GM19463 (cell line): ENCODE measurements around the gene CPSF3.
"Not testable (repeated sequence)": the region's sequence is repeated elsewhere in the genome, so short reads cannot be mapped to it uniquely, and the experiment has no call there.

Experiments
- ATAC-seq: cut with Tn5 transposase; IDR thresholded peaks from one replicate; pipeline ENCODE4 v1.9.1; 2021; ENCODE audit warnings: mild to moderate bottlenecking, moderate library complexity; ENCODE audit not compliant: unreplicated experiment

CPSF3 gene

DNA sequence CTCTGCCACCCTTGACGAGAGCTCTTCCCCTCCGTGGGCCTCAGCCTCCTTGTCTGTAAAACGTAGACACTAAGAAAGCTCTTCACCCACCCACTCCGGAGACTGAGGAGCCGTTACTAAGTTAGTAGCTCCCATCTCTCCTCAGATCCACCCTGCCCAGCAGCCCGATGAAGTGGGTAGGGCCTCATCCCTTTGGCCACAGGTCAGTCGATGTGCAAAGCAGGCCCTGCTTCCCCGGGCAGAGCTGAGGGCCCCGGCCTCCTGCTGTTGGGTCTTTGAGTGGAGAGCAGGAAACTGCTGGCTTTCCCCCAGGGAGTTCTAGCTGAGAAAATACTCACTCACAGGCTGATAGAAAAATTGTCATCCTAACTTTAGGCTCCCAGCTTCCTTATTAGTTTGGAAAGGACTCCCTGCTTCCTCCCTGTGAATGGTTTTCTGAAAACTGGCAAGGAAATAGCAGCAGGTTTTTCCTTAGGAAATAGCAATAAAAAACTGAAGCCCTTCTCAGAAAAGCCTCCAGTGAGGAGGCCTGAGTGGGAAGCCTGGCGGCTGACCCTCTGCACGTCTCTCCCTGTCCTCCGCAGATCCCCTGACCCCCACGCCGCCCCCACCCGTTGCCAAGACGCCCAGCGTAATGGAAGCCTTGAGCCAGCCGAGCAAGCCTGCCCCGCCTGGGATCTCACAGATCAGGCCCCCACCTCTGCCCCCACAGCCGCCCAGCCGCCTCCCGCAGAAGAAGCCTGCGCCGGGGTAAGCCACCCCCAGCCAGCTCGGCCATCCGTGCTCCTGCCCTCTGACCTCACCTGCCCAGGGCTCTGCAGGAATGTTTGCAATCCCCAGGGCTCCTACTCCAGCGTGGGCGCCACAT is 30.3 kb upstream of the CPSF3 start:
- ATAC-seq: no peak

DNA sequence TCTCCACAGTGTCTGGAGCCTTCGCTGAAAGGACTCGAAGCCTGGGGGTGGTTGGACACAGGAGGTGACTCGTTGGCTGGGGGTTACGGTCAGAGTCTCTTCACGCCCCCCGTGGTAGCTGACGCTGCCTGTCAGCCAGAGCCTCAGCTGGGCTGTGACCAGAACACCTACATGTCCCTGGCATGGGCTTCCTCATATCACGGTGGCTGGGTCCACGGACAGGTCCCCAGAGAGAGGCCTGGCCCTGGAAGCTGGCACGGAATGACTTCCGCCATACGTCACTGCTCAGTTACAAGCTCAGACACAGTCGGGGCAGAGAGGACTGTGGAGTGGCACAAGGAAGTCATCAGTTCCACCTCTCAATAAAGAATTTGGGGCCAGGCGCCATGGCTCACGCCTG is 28.6 kb upstream of the CPSF3 start:
- ATAC-seq: no peak

DNA sequence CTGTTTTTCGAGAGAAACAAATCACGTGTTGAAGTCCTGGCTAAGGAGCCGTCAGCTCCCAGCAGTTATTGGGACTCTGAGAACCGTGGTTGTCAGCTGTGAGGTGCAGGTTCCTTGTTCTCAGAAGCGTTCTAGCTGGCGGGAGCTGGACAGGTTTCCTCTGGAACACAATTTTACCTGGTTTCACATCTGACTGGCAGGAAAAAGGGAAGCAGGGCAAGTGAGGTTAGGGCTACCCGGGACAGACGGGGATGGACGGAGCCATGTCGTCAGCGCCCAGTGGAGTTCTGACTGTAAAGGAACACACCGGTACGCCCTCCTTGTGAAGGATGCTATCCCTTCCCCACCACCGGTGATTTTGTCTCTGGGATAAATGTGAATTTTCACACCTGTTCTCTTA is 26.3 kb upstream of the CPSF3 start:
- ATAC-seq: no peak

DNA sequence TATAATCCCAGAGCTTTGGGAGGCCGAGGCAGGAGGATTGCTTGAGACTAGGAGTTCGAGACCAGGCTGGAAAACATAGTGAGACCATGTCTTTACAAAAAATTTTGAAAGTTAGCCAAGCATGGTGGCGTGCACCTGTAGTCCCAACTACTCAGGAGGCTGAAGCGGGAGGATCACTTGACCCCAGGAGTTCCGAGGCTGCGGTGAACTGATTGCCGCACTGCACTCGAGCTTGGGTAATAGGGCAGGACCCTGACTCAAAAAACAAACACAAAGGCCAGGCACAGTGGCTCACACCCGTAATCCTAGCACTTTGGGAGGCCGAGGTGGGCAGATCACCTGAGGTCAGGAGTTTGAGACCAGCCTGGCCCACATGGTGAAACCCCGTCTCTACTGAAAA is 25.2 kb upstream of the CPSF3 start:
- not testable (repeated sequence) for ATAC-seq

DNA sequence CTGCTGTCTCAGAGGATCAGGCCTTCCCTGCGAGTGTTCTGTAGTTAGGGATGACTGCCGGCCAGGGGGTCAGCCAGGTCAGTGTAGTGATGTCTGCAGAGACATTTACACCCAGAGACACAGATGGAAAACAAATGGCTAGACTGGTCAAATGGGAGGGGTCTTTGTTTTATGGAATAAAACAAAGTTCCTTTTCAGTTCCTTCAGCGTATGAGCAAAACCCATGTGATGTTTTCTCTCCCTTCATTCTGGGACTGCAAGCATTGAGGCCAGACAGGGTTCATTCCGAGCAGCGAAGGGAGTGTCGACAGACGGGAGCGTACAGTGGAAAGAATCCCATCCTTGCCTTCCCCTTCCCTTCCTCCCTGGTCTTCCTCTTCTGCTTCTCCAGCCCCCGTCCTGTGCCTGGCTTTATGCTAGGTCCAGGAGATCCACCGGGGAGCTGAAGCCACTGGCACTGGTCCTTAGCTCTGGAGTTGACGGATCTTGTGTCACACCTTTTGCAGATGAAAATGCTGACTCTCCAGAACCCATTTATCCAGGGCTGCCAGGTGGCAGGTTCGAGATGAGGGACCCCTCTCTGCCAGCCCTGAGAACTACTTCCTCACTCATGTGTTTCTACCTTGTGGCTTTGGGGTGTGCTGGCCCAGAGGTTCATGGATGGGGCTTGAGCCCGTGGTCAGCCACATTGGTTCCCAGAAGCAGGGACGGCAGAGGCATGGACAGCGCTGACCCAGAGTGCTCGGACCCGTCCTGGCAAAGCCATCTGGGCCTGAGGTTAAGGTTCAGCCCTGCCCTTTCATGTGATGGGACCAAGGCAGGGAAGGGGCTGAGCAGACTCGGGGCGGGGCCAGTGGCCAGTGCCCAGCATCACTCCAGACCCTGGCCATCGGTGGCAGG is 24.3 kb upstream of the CPSF3 start:
- ATAC-seq: no peak

DNA sequence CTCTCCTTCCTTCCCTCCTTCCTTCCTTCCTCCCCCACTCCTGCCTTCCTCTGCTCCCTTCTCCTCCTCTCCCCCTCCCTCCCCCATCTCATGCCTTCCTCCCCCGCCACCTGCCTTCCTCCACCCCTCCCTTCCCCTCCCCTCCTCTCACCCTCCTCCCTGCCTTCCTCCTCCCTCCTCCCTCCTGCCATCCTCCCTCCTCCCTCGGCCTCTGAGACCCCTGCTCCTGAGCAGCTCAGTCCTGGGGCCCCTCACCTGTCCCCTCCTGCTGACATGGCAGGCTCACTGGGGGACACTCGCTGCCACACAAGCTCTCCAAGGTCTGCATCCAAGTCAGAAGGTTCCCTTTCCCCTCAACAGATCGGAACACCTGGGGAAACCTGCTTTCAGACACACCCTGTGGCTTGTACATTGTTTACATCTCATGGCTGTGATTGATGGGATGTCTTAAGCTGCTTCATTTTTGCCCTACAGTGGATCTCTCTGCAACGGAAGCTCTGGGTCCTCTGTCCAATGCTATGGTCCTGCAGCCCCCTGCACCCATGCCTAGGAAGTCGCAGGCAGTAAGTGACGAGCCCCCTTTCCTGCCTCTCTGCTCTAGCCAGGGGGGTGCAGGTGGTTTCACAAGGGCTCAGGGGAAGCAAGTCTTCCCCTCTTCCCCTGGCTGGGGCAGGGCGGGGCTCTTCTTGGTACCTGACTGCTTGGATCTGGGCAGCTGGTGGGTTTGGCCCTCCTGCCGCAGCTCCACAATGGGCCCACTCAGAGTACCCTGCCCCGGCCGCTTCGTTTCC is 23.0 kb upstream of the CPSF3 start:
- ATAC-seq: no peak

DNA sequence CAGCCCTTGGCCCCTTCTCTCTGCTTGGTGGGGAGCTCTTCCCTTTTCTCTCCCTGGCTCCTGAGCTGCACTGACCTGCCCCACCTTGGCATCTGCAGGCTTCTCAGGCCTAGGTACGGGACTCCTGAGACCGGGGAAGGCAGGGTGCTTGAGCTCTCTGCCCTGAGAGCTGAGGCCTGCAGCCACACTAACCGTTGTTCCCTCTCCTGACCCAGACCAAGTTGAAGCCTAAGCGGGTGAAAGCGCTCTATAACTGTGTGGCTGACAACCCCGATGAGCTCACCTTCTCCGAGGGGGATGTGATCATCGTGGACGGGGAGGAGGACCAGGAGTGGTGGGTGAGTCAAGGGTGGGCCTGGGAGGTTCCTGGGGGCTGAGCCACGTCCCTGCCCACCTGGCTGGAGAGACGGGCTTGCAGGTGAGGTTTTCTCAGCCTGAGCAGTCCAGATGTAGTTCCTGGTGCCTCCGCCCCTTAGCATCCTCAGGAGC is 22.4 kb upstream of the CPSF3 start:
- ATAC-seq: no peak

DNA sequence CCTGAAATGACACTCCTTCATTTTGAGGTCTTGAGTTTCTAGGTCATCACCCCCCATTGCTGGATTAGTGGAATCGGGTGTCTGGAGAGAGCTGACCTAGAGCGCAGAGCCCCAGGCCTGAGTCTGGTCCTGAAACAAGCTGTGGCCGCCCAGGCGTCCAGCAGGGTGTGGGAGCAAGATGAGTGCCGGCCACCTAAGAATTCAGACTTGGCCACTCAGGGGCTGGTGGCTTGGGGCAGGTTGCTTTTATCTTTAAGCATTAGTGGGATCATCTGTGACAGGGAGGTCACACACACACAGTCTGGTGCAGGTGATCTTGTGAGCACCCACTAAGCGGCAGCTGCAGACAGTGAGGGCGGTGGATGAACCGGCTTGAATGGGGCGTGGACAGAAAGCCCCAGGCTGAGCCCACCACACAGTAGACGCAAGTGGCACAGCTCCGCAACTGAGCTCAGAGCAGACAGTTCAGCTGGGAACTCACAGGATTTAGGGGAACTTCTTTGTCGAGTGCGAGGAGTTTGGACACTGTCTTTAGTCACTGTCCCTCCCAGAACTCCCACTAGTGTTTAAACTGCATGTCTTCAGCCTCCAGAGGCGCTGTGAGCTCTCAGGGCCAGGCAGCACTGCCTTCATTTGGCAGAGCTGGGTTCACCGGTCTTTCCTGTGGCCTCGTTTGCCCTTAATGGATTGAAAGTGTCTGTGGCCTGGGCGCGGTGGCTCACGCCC is 21.6 kb upstream of the CPSF3 start:
- ATAC-seq: no peak

DNA sequence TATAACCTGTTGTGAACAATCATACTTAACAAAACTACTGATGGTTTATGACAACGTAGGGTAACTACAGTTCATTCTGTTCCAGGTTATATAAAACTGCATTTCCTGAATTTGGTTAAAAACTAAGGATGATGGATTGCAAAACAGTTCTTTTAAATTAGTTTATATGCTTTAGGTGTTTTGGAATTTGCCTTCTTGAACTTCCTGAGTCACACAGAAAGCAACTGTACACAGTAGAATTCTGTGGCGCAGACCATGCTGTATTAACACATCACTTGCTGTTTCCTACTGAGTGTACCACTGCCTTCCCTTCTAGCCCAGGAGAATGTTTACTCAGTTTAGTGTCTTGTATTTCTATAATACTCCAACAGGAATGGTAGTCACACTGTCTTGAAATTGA is 19.5 kb upstream of the CPSF3 start:
- no peak for ATAC-seq

DNA sequence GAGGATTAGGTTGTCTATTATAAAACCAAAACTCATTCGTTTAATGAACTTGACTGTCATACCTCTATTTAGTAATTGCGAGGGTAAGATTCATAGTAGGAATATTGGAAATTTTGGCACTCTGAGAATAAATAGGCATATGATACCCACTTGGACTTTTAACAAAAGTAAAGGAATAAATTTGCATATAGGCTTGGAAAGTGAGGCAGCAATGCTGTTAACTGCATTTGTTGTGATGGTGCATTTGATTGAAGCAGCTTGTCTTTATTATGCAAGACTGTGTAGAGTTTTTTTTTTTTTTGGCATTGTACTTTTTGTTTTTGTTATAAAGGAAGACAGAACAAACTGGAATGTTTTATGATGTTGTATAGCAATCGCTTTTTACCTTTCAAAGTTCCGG is 19.0 kb upstream of the CPSF3 start:
- ATAC-seq: no peak

DNA sequence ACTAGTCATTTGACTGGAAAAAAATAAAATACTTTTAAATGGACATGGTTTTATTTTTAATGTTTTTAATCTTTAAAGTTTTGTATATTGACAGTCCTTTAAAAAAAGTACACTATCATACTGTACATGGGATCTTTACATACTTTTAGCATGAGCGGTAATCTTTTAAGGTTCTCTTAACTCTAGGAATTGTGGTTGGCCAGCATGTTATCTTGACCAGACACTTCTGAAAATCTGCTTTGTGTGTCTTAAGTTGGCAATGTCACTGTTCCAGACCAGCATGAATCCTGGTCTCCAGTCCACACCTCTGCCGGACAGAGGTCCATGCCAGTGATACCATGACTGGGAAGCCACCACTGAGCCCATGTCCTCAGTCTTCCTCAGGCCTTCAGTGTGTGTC is 17.8 kb upstream of the CPSF3 start:
- no peak for ATAC-seq

DNA sequence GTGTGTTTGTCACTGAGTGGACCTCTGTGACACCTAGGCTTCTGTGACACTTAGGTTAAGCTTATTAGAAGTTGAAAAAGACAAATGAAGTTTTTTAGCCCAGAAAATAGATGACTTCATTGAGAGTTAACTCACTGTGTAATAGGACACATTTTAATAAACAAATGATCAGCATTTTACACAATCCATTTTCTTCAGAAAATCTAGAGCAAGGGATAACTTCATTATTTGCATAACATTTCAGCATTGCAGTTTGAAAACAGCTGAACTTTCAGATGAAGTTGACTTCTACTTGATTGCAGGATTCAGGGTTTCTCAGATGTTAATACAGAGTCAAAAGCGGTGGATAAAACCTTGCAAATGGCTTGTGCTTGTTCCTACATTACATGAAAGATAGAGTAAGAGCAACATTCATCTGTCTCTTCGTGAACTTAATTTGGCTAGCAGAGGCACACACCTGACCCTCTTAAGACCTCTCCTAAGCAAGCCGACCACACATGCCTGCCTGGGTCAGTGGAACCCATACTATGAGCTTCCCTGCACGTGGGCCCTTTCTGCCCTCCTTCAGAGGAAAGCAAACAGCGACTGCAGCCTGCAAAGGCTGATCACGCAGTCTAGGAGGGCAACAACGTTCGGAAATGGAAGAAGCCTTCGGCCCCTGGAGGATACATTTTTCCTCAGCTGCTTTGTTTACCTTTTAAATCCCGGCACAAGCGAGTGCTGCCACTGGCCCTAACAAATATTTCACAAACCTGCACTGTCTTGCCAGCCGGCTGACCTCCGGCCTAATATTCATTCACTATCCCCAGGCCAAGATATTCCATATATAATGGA is 16.7 kb upstream of the CPSF3 start:
- no peak for ATAC-seq

DNA sequence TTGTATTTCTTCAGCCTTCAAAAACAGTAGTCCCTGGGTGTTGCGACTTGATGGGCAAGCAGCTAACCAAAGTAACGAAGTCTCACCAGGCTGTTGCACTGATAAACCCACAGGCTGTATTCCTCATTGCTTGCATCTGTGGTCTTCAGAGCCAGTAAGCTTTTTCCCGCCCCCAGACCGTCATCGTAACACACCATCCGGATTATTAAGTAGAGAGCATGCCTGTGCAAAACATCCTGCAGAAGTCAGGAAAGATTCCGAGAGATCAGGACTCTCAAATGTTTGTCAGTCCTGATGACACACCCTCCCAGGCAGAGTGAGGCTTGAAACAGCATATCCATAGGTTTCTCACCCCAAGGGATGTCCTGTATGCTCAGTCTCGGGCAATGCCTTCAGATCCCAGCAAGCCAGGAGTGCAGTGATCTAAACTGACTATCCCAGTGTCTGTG is 16.1 kb upstream of the CPSF3 start:
- no peak for ATAC-seq

DNA sequence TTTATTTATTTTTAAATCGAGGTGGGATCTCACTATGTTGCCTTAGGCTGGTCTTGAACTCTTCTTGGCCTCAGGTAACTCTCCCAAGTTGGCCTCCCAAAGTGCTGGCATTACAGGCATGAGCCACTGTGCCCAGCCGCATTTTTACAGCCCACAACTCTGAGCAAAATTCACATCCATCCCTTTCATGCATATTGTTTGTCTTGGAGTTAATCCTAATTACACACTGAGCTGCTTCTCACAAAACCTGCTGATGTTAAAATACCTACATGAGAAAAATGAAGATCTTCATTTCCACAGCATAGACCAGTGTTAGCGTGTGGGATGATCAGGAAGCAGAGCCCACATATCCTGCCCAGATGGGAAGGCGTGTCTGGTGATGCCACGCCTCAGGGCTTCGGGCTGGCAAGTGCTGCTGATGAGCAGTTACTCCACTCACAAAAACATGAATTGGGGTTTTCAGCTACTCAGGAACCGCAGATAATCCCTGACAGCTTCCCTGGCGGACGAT is 14.8 kb upstream of the CPSF3 start:
- ATAC-seq: no peak

DNA sequence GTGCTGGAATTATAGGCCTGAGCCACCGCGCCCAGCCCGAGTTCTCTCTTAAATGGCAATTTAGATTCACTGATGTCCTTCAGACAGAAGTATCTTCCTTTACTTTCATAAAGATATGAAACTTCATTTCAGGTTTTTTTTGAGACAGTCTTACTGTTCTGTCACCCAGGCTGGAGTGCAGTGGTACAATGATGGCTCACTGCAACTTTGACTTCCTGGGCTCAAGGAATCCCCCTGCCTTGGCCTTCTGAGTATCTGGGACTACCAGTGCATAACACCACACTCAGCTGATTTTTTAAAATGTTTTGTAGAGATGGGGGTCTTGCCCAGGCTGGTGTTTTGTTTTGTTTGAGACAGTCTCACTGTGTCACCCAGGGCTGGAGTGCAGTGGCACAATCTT is 13.3 kb upstream of the CPSF3 start:
- no peak for ATAC-seq

DNA sequence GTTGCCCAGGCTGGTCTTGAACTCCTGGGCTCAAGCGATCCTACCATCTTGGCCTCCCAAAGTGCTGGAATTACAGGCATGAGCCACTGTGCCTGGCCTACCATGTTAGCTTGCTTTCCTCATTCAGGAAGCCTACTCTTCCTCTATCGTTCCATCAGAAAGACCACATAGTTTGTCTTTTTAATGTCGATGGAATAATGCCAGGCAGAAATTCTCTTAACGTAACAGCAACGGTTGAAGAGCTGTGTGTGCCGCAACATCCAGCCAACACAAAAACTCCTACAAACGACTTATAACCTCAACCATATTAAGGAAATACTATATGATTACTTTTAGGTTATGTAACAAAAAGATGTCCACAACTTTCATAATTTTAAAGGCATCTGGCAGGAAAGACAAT is 10.7 kb upstream of the CPSF3 start:
- ATAC-seq: no peak

DNA sequence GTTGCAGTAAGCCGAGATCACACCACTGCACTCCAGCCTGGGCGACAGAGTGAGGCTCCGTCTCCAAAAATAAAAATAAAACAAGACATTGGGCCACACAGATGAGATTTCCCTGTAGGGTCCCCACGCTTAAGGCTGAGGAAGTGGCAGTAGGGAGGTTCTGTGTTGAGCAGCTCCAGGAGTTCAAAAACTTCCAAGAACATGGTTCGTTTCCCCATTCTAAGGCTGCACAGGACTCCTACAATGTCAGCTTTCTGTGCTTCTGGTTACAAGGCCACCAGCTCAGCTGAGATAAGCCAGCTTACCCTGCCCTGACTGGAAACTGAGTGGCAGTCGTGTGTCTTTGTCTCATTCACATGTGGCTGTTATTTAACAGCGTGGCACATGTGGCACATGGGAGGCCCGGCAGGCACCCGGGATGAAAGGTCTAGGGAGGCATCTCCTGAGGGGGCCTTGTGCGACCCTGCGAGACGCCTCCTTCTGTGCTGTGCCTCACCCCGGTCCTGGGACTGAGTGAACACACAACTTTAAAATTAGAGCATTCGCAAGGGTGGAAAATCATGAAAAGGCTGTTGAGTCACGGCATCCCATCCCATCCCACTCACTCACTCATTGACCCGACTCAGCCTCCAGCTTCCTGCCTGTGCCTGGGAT is 7.8 kb upstream of the CPSF3 start:
- no peak for ATAC-seq

DNA sequence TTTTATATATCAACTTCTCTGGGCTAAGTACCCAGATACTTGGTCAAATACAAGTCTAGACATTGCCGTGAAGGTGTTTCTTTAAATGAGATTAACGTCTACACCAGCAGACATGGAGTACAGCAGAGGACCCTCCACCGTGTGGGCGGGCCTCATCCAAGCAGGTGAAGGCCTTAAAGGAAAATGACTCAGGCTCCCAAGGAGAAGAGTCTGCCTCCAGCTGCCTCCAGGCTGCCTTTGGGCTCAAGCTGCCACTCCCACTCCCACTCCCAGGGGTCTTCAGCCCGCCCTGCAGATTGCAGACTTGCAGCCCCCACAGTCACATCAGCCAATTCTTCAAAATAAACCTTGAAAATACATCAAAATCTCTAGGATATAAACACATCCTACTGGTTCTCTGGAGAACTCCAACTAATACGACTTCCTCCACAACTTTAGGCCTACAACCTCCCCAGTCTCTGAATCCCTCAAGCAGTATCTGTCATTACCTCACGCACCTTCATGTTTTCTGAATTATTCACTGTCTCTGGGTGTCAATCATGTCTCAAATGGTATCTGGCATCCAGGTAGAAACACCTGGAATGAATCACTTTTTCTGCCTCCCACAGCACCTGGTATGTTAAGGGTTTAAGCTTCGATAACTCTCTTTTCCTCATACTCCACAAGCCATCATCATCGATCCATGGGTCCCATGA is 7.0 kb upstream of the CPSF3 start:
- ATAC-seq: no peak
